Neural progenitor cell (in vitro differentiated cells): ENCODE results near the gene TFG. TPM values are rescaled to one million over a fixed set of nuclear protein-coding genes. Genes with fewer than 3 reads are reported as not detected.

Experiments
- DNase-seq: peaks from one replicate; pipeline ENCODE4 v3.0.0-alpha.2; 2016; ENCODE audit warnings: low spot score
- H2AFZ ChIP-seq: fragments of 200-600 bp; sonication (generic); replicated peaks from 2 replicates; pipeline ENCODE4 v1.6.1; 2016; ENCODE audit warnings: antibody characterized with exemption
- H3F3A ChIP-seq: fragments of 200-600 bp; sonication (generic); 2 replicates; pipeline ENCODE4 v1.6.1; 2016; ENCODE audit warnings: antibody characterized with exemption, low read depth
- H3K27ac ChIP-seq: fragments of 200-600 bp; sonication (generic); 2 replicates; pipeline ENCODE4 v1.5.1; 2016; ENCODE audit warnings: mild to moderate bottlenecking
- H3K27me3 ChIP-seq: fragments of 200-600 bp; sonication (generic); 2 replicates; pipeline ENCODE4 v1.6.1; 2016; ENCODE audit warnings: mild to moderate bottlenecking, moderate library complexity
- H3K36me3 ChIP-seq: fragments of 200-600 bp; sonication (generic); 2 replicates; pipeline ENCODE4 v1.5.1; 2016
- H3K4me1 ChIP-seq: fragments of 200-600 bp; sonication (generic); 2 replicates; pipeline ENCODE4 v1.6.1; 2016; ENCODE audit warnings: mixed run types
- H3K4me2 ChIP-seq: fragments of 200-600 bp; sonication (generic); 2 replicates; pipeline ENCODE4 v1.6.1; 2016
- H3K4me3 ChIP-seq: fragments of 200-600 bp; sonication (generic); 2 replicates; pipeline ENCODE4 v1.5.1; 2016
- H3K79me2 ChIP-seq: fragments of 200-600 bp; sonication (generic); 2 replicates; pipeline ENCODE4 v1.6.1; 2016; ENCODE audit warnings: low read depth
- H3K9ac ChIP-seq: fragments of 200-600 bp; sonication (generic); 2 replicates; pipeline ENCODE4 v1.6.1; 2016
- H3K9me3 ChIP-seq: fragments of 200-600 bp; sonication (generic); 2 replicates; pipeline ENCODE4 v1.5.1; 2016; ENCODE audit warnings: low read depth
- H4K20me1 ChIP-seq: fragments of 200-600 bp; sonication (generic); 2 replicates; pipeline ENCODE4 v1.6.1; 2016; ENCODE audit warnings: low read depth
- H3K27ac Mint-ChIP-seq: 3 replicates; pipeline ENCODE4 v1.8.0; 2021; ENCODE audit warnings: mixed read lengths
- H3K27me3 Mint-ChIP-seq: 2 replicates; pipeline ENCODE4 v1.8.0; 2022; ENCODE audit warnings: low read depth, mild to moderate bottlenecking, inconsistent platforms, moderate library complexity, mixed read lengths; ENCODE audit not compliant: insufficient read depth
- H3K36me3 Mint-ChIP-seq: 3 replicates; pipeline ENCODE4 v1.8.0; 2021; ENCODE audit warnings: mixed read lengths
- H3K4me1 Mint-ChIP-seq: 3 replicates; pipeline ENCODE4 v1.8.0; 2021; ENCODE audit warnings: mixed read lengths
- H3K4me3 Mint-ChIP-seq: 3 replicates; pipeline ENCODE4 v1.8.0; 2021; ENCODE audit warnings: mild to moderate bottlenecking, moderate library complexity, mixed read lengths
- H3K9me3 Mint-ChIP-seq: 3 replicates; pipeline ENCODE4 v1.8.0; 2020; ENCODE audit warnings: mixed read lengths
- CTCF ChIP-seq: fragments of 200-600 bp; sonication (generic); IDR thresholded peaks from 2 replicates; pipeline ENCODE4 v1.5.1; 2017; ENCODE audit warnings: antibody characterized with exemption, mild to moderate bottlenecking
- EZH2 ChIP-seq: fragments of 200-600 bp; sonication (generic); IDR thresholded peaks from 2 replicates; pipeline ENCODE4 v1.6.1; 2017; ENCODE audit warnings: antibody characterized with exemption, mild to moderate bottlenecking, moderate library complexity
- EZH2phosphoT487 ChIP-seq: fragments of 200-600 bp; sonication (generic); IDR thresholded peaks from 2 replicates; pipeline ENCODE4 v1.6.1; 2017; ENCODE audit warnings: antibody characterized with exemption
- total RNA-seq: library from RNA; depleted of rRNA; stranded (reverse); fragments of >200 nt; gene quantifications from 2 replicates; pipeline ENCODE4 v1.2.3, GENCODE V29; 2015; ENCODE audit warnings: low replicate concordance

TFG gene
- total RNA-seq, 1 donor from 2014 or later, result 105 TPM

- TF ChIP-seq EZH2 (no peak), EZH2phosphoT487 (no peak), CTCF (no peak)
- Histone ChIP-seq H3K4me1 (peaks cover 29% of the 10 kb centered on the region), H3K4me2 (no peak overlapping the region), H3K27me3 (no peaks in the 10 kb centered on the region), H3K27ac (peak overlapping the region; percentile 53), H4K20me1 (peaks cover 12% of the 10 kb centered on the region), H3K36me3 (peaks cover 6% of the 10 kb centered on the region), H3K9me3 (no peaks in the 10 kb centered on the region), H2AFZ (no peak overlapping the region), H3K9ac (no peak overlapping the region), H3K4me3 (no peak overlapping the region), H3K79me2 (peaks cover 99% of the 10 kb centered on the region), H3F3A (peaks cover 19% of the 10 kb centered on the region)
- peaks cover 11% of the 10 kb centered on the region for H3K9me3 Mint-ChIP-seq
- no peak overlapping the region for H3K4me3 Mint-ChIP-seq
- H3K4me1 Mint-ChIP-seq, result peaks cover 13% of the 10 kb centered on the region
- no peak overlapping the region for H3K27ac Mint-ChIP-seq
- DNase-seq, result no peak
- H3K27me3 Mint-ChIP-seq, result no peaks in the 10 kb centered on the region
- H3K36me3 Mint-ChIP-seq, result peaks cover 57% of the 10 kb centered on the region
Measured at GRCh38 chr3:100717637-100718487, 8.6 kb downstream of the TFG start.

- TF ChIP-seq CTCF, result no peak
- TF ChIP-seq EZH2, result no peak
- no peak for TF ChIP-seq EZH2phosphoT487
Measured at GRCh38 chr3:100719136-100719535, 9.8 kb downstream of the TFG start.

GRCh38 chr3:100720426-100720825 lies 11.1 kb downstream of the TFG start:
- Mint-ChIP-seq H3K9me3 (peaks cover 11% of the 10 kb centered on the region), H3K27ac (no peak overlapping the region), H3K4me3 (no peak overlapping the region), H3K36me3 (peaks cover 49% of the 10 kb centered on the region), H3K27me3 (no peaks in the 10 kb centered on the region), H3K4me1 (peaks cover 13% of the 10 kb centered on the region)
- peaks cover 98% of the 10 kb centered on the region for H3K79me2 ChIP-seq
- peak overlapping the region; percentile 11 for H3K27ac ChIP-seq
- H3K4me3 ChIP-seq, result peak overlapping the region; percentile 6
- peaks cover 19% of the 10 kb centered on the region for H3F3A ChIP-seq
- no peak overlapping the region for H2AFZ ChIP-seq
- peak; percentile 71 for DNase-seq
- no peak overlapping the region for H3K9ac ChIP-seq
- peak overlapping the region; percentile 56 for H3K4me2 ChIP-seq
- peaks cover 29% of the 10 kb centered on the region for H3K4me1 ChIP-seq
- H3K9me3 ChIP-seq, result no peaks in the 10 kb centered on the region
- TF ChIP-seq EZH2phosphoT487 (no peak), CTCF (no peak), EZH2 (no peak)
- peaks cover 9% of the 10 kb centered on the region for H4K20me1 ChIP-seq
- H3K27me3 ChIP-seq, result no peaks in the 10 kb centered on the region
- H3K36me3 ChIP-seq, result peaks cover 13% of the 10 kb centered on the region

More at GRCh38 chr3:100719136-100719535, 9.8 kb downstream of the TFG start:
- Mint-ChIP-seq H3K27me3 (no peaks in the 10 kb centered on the region), H3K9me3 (peaks cover 11% of the 10 kb centered on the region), H3K36me3 (peaks cover 55% of the 10 kb centered on the region), H3K27ac (peak overlapping the region; percentile 44), H3K4me1 (peaks cover 13% of the 10 kb centered on the region), H3K4me3 (no peak overlapping the region)
- peak; percentile 54 for DNase-seq
- Histone ChIP-seq H3K36me3 (peaks cover 9% of the 10 kb centered on the region), H3K9me3 (no peaks in the 10 kb centered on the region), H3K27ac (peak overlapping the region; percentile 53), H3K9ac (no peak overlapping the region), H3K27me3 (no peaks in the 10 kb centered on the region), H3K4me1 (peaks cover 29% of the 10 kb centered on the region), H4K20me1 (peaks cover 9% of the 10 kb centered on the region), H3K79me2 (peaks cover 99% of the 10 kb centered on the region), H3F3A (peaks cover 19% of the 10 kb centered on the region), H2AFZ (no peak overlapping the region), H3K4me2 (peak overlapping the region; percentile 56), H3K4me3 (no peak overlapping the region)
